ENCODE data around the gene CHMP2A.
A peak's percentile ranks its signal among the peaks of the same experiment; 100 is the strongest.

DNA sequence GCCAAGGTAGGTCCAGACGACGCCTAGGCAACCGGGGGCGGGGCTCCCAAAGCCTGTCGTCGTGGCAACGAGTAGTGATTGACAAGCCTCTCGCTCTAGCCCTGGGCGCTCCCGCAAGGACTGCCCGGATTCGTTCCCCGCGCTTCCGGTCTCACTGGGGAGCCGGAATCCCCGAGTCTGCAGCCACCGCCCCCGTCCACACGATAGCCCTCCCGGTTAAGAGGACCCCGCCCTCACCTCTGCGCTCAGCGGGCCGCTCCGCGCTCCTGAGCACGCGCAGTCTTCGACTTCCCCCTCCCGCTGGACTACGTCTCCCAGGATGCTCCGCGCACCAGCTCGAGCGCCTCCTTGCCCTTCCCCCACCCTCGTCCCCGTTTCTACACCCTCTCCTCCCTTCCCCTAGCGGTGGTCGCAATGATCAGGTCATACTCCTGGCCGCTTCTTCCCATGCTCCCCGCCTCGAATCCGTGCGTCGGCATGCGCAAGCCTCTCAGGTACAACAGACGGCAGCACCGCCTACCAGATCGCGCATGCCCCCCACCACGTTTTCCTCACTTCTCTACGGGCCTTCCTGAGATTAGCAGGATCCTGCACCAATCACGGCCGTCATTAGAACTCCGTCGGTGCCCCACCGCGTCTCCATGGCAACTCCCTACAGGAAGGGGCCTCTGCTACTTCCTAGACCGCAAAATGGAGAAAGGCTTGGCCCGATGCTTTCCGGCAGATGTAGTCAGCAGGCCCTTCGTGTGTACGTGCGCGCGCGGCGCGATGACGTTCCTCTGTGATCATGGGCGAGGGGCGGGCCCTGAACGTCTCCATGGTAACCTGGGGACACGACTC, 18.1 kb upstream of the CHMP2A start, which contains the start of gene MZF1:
- TF ChIP-seq RAD21 (IDR thresholded peaks at IDR 0.05; ENCODE audit: low read length), result no peak
- TF ChIP-seq, protein P1, sequence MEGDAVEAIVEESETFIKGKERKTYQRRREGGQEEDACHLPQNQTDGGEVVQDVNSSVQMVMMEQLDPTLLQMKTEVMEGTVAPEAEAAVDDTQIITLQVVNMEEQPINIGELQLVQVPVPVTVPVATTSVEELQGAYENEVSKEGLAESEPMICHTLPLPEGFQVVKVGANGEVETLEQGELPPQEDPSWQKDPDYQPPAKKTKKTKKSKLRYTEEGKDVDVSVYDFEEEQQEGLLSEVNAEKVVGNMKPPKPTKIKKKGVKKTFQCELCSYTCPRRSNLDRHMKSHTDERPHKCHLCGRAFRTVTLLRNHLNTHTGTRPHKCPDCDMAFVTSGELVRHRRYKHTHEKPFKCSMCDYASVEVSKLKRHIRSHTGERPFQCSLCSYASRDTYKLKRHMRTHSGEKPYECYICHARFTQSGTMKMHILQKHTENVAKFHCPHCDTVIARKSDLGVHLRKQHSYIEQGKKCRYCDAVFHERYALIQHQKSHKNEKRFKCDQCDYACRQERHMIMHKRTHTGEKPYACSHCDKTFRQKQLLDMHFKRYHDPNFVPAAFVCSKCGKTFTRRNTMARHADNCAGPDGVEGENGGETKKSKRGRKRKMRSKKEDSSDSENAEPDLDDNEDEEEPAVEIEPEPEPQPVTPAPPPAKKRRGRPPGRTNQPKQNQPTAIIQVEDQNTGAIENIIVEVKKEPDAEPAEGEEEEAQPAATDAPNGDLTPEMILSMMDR (conservative IDR thresholded peaks at IDR 0.05; ENCODE audit: low read depth, low read length), result no peak
- 0 out of 2 replicates have a peak, but pooled peaks have one; percentile 6 for TF ChIP-seq FOS (IDR thresholded peaks at IDR 0.05; ENCODE audit: low read depth, low read length)
- peak; percentile 74 for TF ChIP-seq POLR2A (IDR thresholded peaks at IDR 0.05; ENCODE audit: low read depth, low read length)
- no peak for TF ChIP-seq MAFK (IDR thresholded peaks at IDR 0.05; ENCODE audit: low read depth, low read length)
- TF ChIP-seq, protein P2, sequence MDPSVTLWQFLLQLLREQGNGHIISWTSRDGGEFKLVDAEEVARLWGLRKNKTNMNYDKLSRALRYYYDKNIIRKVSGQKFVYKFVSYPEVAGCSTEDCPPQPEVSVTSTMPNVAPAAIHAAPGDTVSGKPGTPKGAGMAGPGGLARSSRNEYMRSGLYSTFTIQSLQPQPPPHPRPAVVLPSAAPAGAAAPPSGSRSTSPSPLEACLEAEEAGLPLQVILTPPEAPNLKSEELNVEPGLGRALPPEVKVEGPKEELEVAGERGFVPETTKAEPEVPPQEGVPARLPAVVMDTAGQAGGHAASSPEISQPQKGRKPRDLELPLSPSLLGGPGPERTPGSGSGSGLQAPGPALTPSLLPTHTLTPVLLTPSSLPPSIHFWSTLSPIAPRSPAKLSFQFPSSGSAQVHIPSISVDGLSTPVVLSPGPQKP (IDR thresholded peaks at IDR 0.05; ENCODE audit: borderline replicate concordance, low read depth, low read length), result no peak
